Stimulated activated CD4-positive, alpha-beta T cell treated with anti-CD3 and anti-CD28 coated beads, Interleukin-1b, Interleukin-23, amount 100 ng/mL, for 48 hours (primary cell): ENCODE measurements around the gene LTBP1.
"Not testable (repeated sequence)": the region's sequence is repeated elsewhere in the genome, so short reads cannot be mapped to it uniquely, and the experiment has no call there.

Experiments
- DNase-seq: peaks from one replicate; pipeline ENCODE4 v3.0.0-alpha.2; 2020

The LTBP1 gene

GRCh38 chr2:32946314-32947075 is at the start of gene LTBP1:
Gene LTBP1, plus strand, starts transcription at chr2:32946953. Its CDS starts 372 bp downstream, at chr2:32947325.
- DNase-seq, result peak; percentile 59

- DNase-seq, result no peak
Observed at GRCh38 chr2:32900246-32900973, 46.3 kb upstream of the LTBP1 start.

GRCh38 chr2:32901313-32901712 is 45.4 kb upstream of the LTBP1 start:
- no peak for DNase-seq

- DNase-seq, result no peak
Observed at GRCh38 chr2:32902174-32902573, 44.6 kb upstream of the LTBP1 start.

- DNase-seq, result no peak
Observed at GRCh38 chr2:32902986-32903385, 43.8 kb upstream of the LTBP1 start.

- no peak for DNase-seq
Observed at GRCh38 chr2:32904074-32904473, 42.7 kb upstream of the LTBP1 start.

- DNase-seq, result no peak
Observed at GRCh38 chr2:32904751-32905150, 42.0 kb upstream of the LTBP1 start.

GRCh38 chr2:32905270-32905669 is 41.5 kb upstream of the LTBP1 start:
- DNase-seq, result no peak

GRCh38 chr2:32910883-32911598 is 35.7 kb upstream of the LTBP1 start:
- no peak for DNase-seq

GRCh38 chr2:32915694-32916093 is 31.1 kb upstream of the LTBP1 start:
- no peak for DNase-seq

GRCh38 chr2:32918774-32919173 is 28.0 kb upstream of the LTBP1 start:
- no peak for DNase-seq

GRCh38 chr2:32919901-32920300 is 26.9 kb upstream of the LTBP1 start:
- not testable (repeated sequence) for DNase-seq

GRCh38 chr2:32921486-32921885 is 25.3 kb upstream of the LTBP1 start:
- not testable (repeated sequence) for DNase-seq

- no peak for DNase-seq
Observed at GRCh38 chr2:32922501-32922900, 24.3 kb upstream of the LTBP1 start.

- DNase-seq, result no peak
Observed at GRCh38 chr2:32923109-32923508, 23.6 kb upstream of the LTBP1 start.

- no peak for DNase-seq
Observed at GRCh38 chr2:32925283-32925815, 21.4 kb upstream of the LTBP1 start.

- DNase-seq, result no peak
Observed at GRCh38 chr2:32925976-32926707, 20.6 kb upstream of the LTBP1 start.

- no peak for DNase-seq
Observed at GRCh38 chr2:32926708-32927084, 20.1 kb upstream of the LTBP1 start.

- no peak for DNase-seq
Observed at GRCh38 chr2:32930436-32930835, 16.3 kb upstream of the LTBP1 start.

- no peak for DNase-seq
Observed at GRCh38 chr2:32931519-32931918, 15.2 kb upstream of the LTBP1 start.

GRCh38 chr2:32931945-32932709 is 14.6 kb upstream of the LTBP1 start:
- no peak for DNase-seq
